GM12864 (cell line): ENCODE measurements around the gene SEC61A1.

Source experiments
- DNase-seq: peaks from one replicate; pipeline ENCODE4 v3.0.0-alpha.2; 2011; ENCODE audit warnings: low read depth
- H3K4me3 ChIP-seq: 2 replicates; pipeline ENCODE4 v1.5.1; 2011; ENCODE audit warnings: mild to moderate bottlenecking, low read depth, low read length, control low read depth
- CTCF ChIP-seq: IDR thresholded peaks from 2 replicates; pipeline ENCODE4 v1.5.1; 2011; ENCODE audit warnings: low read depth, mild to moderate bottlenecking, moderate library complexity, low read length, control low read depth, inconsistent platforms; ENCODE audit errors: missing control alignments

Gene SEC61A1

GRCh38 chr3:128072454-128073184 is 20.4 kb downstream of the SEC61A1 start:
- H3K4me3 ChIP-seq, result no peak overlapping the region
- no peak for TF ChIP-seq CTCF
- DNase-seq, result no peak

- H3K4me3 ChIP-seq, result no peak overlapping the region
- DNase-seq, result no peak
- TF ChIP-seq CTCF, result no peak
These were observed 21.0 kb downstream of the SEC61A1 start for GRCh38 chr3:128073185-128073725.

- no peak for DNase-seq
- TF ChIP-seq CTCF, result no peak
- H3K4me3 ChIP-seq, result no peak overlapping the region
These were observed 21.6 kb downstream of the SEC61A1 start for GRCh38 chr3:128073807-128074206.

GRCh38 chr3:128074851-128075521 is 22.7 kb downstream of the SEC61A1 start:
- DNase-seq, result no peak
- H3K4me3 ChIP-seq, result no peak overlapping the region
- TF ChIP-seq CTCF, result no peak

- peak overlapping the region; percentile 13 for H3K4me3 ChIP-seq
- no peak for DNase-seq
- peak; percentile 88 for TF ChIP-seq CTCF
These were observed 23.6 kb downstream of the SEC61A1 start for GRCh38 chr3:128075522-128076482.

- H3K4me3 ChIP-seq, result 0 out of 2 replicates have a peak overlapping the region, but pooled peaks have one; percentile 2
- TF ChIP-seq CTCF, result no peak
- no peak for DNase-seq
These were observed 24.4 kb downstream of the SEC61A1 start for GRCh38 chr3:128076483-128077201.
